ENCODE results near the gene OLFM4.

DNA sequence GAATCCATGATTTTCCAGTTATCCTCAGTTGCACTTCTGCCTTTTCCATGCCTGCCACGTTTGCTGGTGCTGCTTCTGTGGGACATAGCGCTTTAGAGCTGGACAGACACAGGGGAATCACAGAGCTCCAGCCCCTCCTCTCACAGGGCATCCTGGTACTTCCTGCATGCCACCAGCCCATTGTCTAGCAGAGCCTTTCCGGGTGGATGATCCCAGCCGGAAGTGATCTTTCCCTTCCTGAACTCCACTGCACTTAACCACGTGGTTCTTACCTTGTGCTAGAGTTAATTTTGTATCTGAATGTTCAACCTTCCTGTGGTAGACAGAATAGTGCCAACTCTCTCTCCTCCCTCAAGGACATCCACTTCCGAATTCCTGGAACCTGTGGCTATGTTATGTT is 12.6 kb upstream of the OLFM4 start:
- TF ChIP-seq CTCF (IDR thresholded peaks at IDR 0.05; ENCODE audit: insufficient read depth, low read depth, low read length) (no peak), EZH2 (IDR thresholded peaks at IDR 0.05; ENCODE audit: insufficient read depth, low read length) (no peak)
